ENCODE data around the gene RAPGEF4. TPM values are rescaled to one million over a fixed set of nuclear protein-coding genes. Genes with fewer than 3 reads are reported as not detected.

Gene RAPGEF4
- total RNA-seq, 6 donors from 2014 or later = 8.3 to 35.2 (median 17.4) TPM

DNA sequence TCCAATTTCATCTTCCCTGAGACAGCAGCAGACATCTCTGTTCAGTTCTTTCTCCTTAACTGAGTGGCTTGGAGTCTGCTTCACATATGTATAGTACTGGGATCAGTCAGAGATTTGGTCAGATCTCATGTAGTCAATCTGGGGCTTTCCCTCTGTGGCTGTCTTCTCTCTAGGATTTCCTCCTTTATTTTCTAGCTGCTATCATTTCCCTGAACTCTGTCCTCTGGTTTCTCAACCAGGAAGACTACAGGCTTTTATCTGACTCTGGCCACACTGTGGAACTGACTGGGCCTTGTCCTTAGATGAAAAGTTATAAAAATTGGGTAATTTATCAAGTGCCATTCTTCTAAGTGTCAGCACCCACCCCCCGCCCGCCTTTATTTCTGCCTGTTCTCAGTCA, 121.0 kb downstream of the RAPGEF4 start:
- H3K27ac ChIP-seq = peak overlapping the region in 1 of 4 donors; percentile 34
- H3K4me1 ChIP-seq = peaks cover 0 to 9% (median 0%) of the 10 kb centered on the region in 4 donors
- H3K4me3 ChIP-seq = no peak overlapping the region
- TF ChIP-seq EP300 (IDR thresholded peaks at IDR 0.05) (no peak), POLR2A (IDR thresholded peaks at IDR 0.05) (no peak), POLR2AphosphoS5 (IDR thresholded peaks at IDR 0.05) (no peak)
- TF ChIP-seq, protein P1, sequence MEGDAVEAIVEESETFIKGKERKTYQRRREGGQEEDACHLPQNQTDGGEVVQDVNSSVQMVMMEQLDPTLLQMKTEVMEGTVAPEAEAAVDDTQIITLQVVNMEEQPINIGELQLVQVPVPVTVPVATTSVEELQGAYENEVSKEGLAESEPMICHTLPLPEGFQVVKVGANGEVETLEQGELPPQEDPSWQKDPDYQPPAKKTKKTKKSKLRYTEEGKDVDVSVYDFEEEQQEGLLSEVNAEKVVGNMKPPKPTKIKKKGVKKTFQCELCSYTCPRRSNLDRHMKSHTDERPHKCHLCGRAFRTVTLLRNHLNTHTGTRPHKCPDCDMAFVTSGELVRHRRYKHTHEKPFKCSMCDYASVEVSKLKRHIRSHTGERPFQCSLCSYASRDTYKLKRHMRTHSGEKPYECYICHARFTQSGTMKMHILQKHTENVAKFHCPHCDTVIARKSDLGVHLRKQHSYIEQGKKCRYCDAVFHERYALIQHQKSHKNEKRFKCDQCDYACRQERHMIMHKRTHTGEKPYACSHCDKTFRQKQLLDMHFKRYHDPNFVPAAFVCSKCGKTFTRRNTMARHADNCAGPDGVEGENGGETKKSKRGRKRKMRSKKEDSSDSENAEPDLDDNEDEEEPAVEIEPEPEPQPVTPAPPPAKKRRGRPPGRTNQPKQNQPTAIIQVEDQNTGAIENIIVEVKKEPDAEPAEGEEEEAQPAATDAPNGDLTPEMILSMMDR (IDR thresholded peaks at IDR 0.05) = no peak
- ATAC-seq (ENCODE audit: low FRiP score in 2 of 2) (no peak), DNase-seq (no peak)
- H3K27me3 ChIP-seq = no peaks in the 10 kb centered on the region
- 89 to 97% methylated on average over 2 of the region's 2 CpGs for WGBS, 2 donors
- peaks cover 0 to 9% (median 0%) of the 10 kb centered on the region in 4 donors for H3K9me3 ChIP-seq
- no peaks in the 10 kb centered on the region for H3K36me3 ChIP-seq

DNA sequence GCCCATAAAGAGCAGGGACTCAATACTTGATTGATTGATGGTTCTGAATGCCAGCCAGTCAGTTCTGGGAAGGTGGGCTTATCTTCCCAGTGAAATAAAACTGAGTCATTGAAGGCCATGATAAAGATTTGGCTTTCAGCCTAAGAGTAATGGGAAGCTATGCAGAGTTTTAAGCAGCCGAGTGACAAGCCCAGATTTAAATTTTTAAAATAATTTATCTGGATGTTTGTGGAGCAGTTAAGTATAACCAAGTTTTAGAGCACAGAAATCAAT, 122.8 kb downstream of the RAPGEF4 start:
- peak in 1 of 2 donors; percentile 67 for TF ChIP-seq POLR2AphosphoS5 (IDR thresholded peaks at IDR 0.05)
- TF ChIP-seq POLR2A (IDR thresholded peaks at IDR 0.05) = no peak
- TF ChIP-seq, protein P1 (IDR thresholded peaks at IDR 0.05) = no peak
- TF ChIP-seq EP300 (IDR thresholded peaks at IDR 0.05) = peak in 2 of 4 donors; percentile 45 to 56
- Histone ChIP-seq H3K4me1 (peaks cover 0 to 9% (median 1%) of the 10 kb centered on the region in 4 donors), H3K27me3 (no peaks in the 10 kb centered on the region), H3K9me3 (peaks cover 0 to 6% (median 0%) of the 10 kb centered on the region in 4 donors), H3K27ac (peak overlapping the region in 3 of 4 donors; percentile 11 to 73 (median 15)), H3K36me3 (no peaks in the 10 kb centered on the region), H3K4me3 (no peak overlapping the region)
- 61 to 71% methylated on average over 1 of the region's 1 CpG for WGBS, 2 donors
- ATAC-seq (ENCODE audit: low FRiP score in 2 of 2) = no peak
- DNase-seq = no peak

DNA sequence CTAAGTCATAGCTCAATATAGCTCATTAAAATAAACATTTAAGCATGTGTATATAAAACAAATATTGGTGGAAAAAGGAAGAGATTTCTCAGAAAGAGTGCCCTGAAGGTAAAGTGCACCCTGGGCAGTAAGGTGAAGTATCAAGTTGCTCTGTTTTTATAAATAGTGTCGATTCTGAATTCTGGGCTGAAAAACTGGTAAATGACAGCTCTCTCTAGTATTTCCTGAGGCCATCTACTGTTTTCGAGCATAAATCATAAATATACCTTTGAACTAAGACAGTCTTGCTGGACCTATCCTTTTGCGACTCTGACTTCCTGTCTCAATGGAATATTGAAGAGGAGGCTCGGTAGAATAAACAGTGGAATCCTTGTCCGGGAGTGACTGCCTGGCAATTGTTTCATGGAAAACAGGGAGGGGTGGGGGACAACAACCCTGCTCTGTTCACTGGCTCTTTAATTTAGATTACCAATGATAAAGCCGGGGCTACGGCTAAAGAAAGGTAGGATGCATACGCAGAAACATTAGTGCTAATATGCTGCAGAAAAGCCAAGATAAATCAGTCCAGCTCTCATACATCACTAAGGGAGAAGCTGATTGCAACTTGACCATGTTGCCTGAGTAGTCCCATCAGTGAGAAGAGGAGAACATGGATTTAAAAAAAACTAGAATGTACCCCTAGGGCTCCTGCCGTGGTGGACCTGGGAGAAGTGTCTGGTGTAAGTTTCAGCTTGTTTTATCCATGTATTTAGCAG, 124.1 kb downstream of the RAPGEF4 start:
- Histone ChIP-seq H3K4me3 (peak overlapping the region in 3 of 4 donors; percentile 16 to 28 (median 19)), H3K27me3 (no peaks in the 10 kb centered on the region), H3K9me3 (peaks cover 0 to 4% (median 0%) of the 10 kb centered on the region in 4 donors), H3K4me1 (peaks cover 3 to 9% (median 4%) of the 10 kb centered on the region in 4 donors), H3K27ac (peak overlapping the region; percentile 9 to 73 (median 26)), H3K36me3 (no peaks in the 10 kb centered on the region)
- no peak for DNase-seq
- no peak for ATAC-seq (ENCODE audit: low FRiP score in 2 of 2)
- WGBS, 2 donors = 37 to 46% methylated on average over 9 of the region's 9 CpGs
- TF ChIP-seq EP300 (IDR thresholded peaks at IDR 0.05) (no peak), POLR2A (IDR thresholded peaks at IDR 0.05) (no peak), POLR2AphosphoS5 (IDR thresholded peaks at IDR 0.05) (no peak)
- TF ChIP-seq, protein P1 (IDR thresholded peaks at IDR 0.05) = no peak

DNA sequence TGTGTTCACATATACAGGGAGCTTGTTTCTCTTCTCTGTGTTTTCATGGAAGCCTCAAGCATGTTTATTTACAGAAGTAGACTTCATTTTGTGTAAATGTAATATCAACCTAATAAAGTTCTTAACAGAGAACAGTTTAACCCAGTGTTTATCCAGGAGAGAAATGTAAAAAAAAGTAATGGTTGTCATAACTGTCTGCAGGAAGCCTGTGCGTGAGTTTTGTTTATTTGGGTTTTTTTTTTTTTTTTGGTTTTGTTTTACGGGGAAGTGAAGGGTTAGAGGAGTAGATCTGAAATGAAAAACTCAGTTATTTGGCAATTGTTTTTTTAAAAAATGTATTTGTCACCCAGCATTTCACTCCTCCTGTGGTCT, 124.7 kb downstream of the RAPGEF4 start:
- Histone ChIP-seq H3K27me3 (no peaks in the 10 kb centered on the region), H3K36me3 (no peaks in the 10 kb centered on the region), H3K27ac (peak overlapping the region in 3 of 4 donors; percentile 15 to 73 (median 38)), H3K4me1 (peaks cover 3 to 9% (median 4%) of the 10 kb centered on the region in 4 donors), H3K4me3 (peak overlapping the region in 3 of 4 donors; percentile 16 to 28 (median 19)), H3K9me3 (no peaks in the 10 kb centered on the region)
- no peak for TF ChIP-seq POLR2A (IDR thresholded peaks at IDR 0.05)
- TF ChIP-seq, protein P1 (IDR thresholded peaks at IDR 0.05) = no peak
- WGBS, 2 donors = 22 to 32% methylated on average over 2 of the region's 2 CpGs
- DNase-seq = no peak
- ATAC-seq (ENCODE audit: low FRiP score in 2 of 2) = no peak

DNA sequence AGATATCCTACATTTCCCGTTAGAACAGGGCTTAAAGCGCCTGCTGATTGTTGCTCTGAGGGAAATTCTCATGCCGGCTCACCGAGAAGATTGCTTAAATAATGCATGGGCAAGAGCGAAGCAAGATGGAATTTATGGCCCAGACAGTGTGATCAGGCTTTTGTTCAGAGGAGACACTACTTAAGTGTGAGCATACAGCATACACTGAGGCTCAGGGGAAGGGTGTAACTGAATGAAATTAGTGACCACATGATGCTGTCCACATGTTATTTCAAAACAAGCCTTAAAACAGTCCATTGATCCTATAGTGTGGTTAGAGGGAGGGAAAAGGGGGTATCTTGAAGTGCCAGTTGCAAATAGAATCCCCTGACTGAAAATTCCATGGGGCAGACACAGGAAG, 125.5 kb downstream of the RAPGEF4 start:
- DNase-seq (no peak), ATAC-seq (ENCODE audit: low FRiP score in 2 of 2) (no peak)
- no peaks in the 10 kb centered on the region for H3K27me3 ChIP-seq
- WGBS, 2 donors = 65 to 75% methylated on average over 5 of the region's 5 CpGs
- no peaks in the 10 kb centered on the region for H3K36me3 ChIP-seq
- H3K9me3 ChIP-seq = no peaks in the 10 kb centered on the region
- H3K4me3 ChIP-seq = peak overlapping the region in 1 of 4 donors; percentile 28
- peak overlapping the region in 3 of 4 donors; percentile 7 to 43 (median 38) for H3K27ac ChIP-seq
- H3K4me1 ChIP-seq = peaks cover 3 to 9% (median 4%) of the 10 kb centered on the region in 4 donors
- no peak for TF ChIP-seq POLR2A (IDR thresholded peaks at IDR 0.05)
- no peak for TF ChIP-seq EP300 (IDR thresholded peaks at IDR 0.05)
- no peak for TF ChIP-seq POLR2AphosphoS5 (IDR thresholded peaks at IDR 0.05)
- TF ChIP-seq, protein P1 (IDR thresholded peaks at IDR 0.05) = no peak
